ENCODE results near the gene PDE4D. TPM values are rescaled to one million over a fixed set of nuclear protein-coding genes. Genes with fewer than 3 reads are reported as not detected.

PDE4D gene
- total and polyA plus RNA-seq, 2 donors (not counting 1 experiment from before 2014, with no cell fraction given) = 14.9 to 171 TPM

DNA sequence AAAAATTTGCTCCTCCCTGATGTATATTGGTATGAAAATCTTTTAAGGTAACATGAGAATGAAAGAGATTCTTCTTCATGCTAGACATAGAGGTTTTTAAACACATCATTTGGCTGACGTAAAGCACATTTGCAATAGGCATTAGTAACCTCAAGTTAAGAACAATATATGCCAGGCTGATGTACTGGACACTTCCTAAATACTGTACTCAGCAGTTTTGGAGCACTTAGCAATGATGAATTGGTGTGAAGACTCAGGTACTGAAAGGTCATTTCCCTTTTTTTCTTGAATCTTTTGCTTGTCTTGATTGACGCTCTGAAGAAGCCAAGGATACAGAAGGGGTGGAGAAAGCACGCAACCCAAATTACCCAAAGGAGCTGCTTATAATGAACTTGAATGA lies 322.5 kb downstream of the PDE4D start:
- Mint-ChIP-seq H3K9me3 (ENCODE audit: insufficient read depth) (no peaks in the 10 kb centered on the region), H3K4me1 (peaks cover 40% of the 10 kb centered on the region), H3K4me3 (no peak overlapping the region), H3K27me3 (no peaks in the 10 kb centered on the region), H3K27ac (no peak overlapping the region)
- Histone ChIP-seq H3K79me2 (ENCODE audit: control insufficient read depth, insufficient read depth, low read length) (no peaks in the 10 kb centered on the region), H3K4me1 (ENCODE audit: control insufficient read depth in 2 of 2, insufficient read depth in 2 of 2, low read length in 2 of 2) (peaks cover 15 to 23% of the 10 kb centered on the region in 2 donors), H3K36me3 (replicated peaks in 1 of 2; ENCODE audit: control extremely low read depth in 1 of 2, control insufficient read depth in 1 of 2, extremely low read depth in 1 of 2, insufficient read depth in 2 of 2, low read length in 1 of 2) (no peaks in the 10 kb centered on the region), H2AFZ (ENCODE audit: insufficient read depth, low read depth, low read length, poor library complexity, severe bottlenecking) (no peak overlapping the region), H3K4me3 (ENCODE audit: control extremely low read depth in 1 of 5, extremely low read depth in 1 of 5, insufficient read depth in 1 of 5, low read depth in 2 of 5, low read length in 4 of 5) (no peak overlapping the region), H3K27ac (ENCODE audit: low read length in 2 of 2) (no peak overlapping the region), H4K20me1 (ENCODE audit: control insufficient read depth, insufficient read depth, low read length, poor library complexity, severe bottlenecking) (no peaks in the 10 kb centered on the region), H3K9me3 (ENCODE audit: control extremely low read depth in 1 of 3, control insufficient read depth in 2 of 3, insufficient read depth in 1 of 3, low read length in 2 of 3) (no peaks in the 10 kb centered on the region), H3K4me2 (replicated peaks; ENCODE audit: low read depth, low read length, poor library complexity, severe bottlenecking) (no peak overlapping the region), H3K27me3 (replicated peaks in 1 of 4; ENCODE audit: control extremely low read depth in 1 of 4, control insufficient read depth in 3 of 4, insufficient read depth in 4 of 4, low read length in 3 of 4) (no peaks in the 10 kb centered on the region), H3K9ac (ENCODE audit: low read length) (no peak overlapping the region)
- CTCF ChIA-PET = interaction anchor here (0.6 to 1.4 kb wide), 2 partner anchors 65 to 685 kb away, joined by 3 read pairs; no protein-coding TSS in a partner anchor
- ATAC-seq (ENCODE audit: low read depth) (no peak), DNase-seq (no peak)
- TF ChIP-seq CTCF (IDR thresholded peaks at IDR 0.05) (no peak), EZH2 (IDR thresholded peaks at IDR 0.05; ENCODE audit: borderline replicate concordance, insufficient read depth, low read depth, low read length, poor library complexity, severe bottlenecking) (no peak)
- intact Hi-C loops (cut with micrococcal nuclease) = no loop called here
- whole genome bisulfite sequencing (ENCODE audit: insufficient coverage) = 100% methylated on average over 1 of the region's 3 CpGs
- POLR2A ChIA-PET = no interaction called here

GRCh38 chr5:59569608-59570334 lies 323.8 kb downstream of the PDE4D start:
- Histone ChIP-seq H3K27me3 (replicated peaks in 1 of 4; ENCODE audit: control extremely low read depth in 1 of 4, control insufficient read depth in 3 of 4, insufficient read depth in 4 of 4, low read length in 3 of 4) (no peaks in the 10 kb centered on the region), H3K4me3 (ENCODE audit: control extremely low read depth in 1 of 5, extremely low read depth in 1 of 5, insufficient read depth in 1 of 5, low read depth in 2 of 5, low read length in 4 of 5) (no peak overlapping the region), H3K9ac (ENCODE audit: low read length) (no peak overlapping the region), H3K9me3 (ENCODE audit: control extremely low read depth in 1 of 3, control insufficient read depth in 2 of 3, insufficient read depth in 1 of 3, low read length in 2 of 3) (no peaks in the 10 kb centered on the region), H3K79me2 (ENCODE audit: control insufficient read depth, insufficient read depth, low read length) (no peaks in the 10 kb centered on the region), H3K4me1 (ENCODE audit: control insufficient read depth in 2 of 2, insufficient read depth in 2 of 2, low read length in 2 of 2) (peaks cover 28 to 35% of the 10 kb centered on the region in 2 donors), H3K4me2 (replicated peaks; ENCODE audit: low read depth, low read length, poor library complexity, severe bottlenecking) (no peak overlapping the region), H3K27ac (ENCODE audit: low read length in 2 of 2) (no peak overlapping the region), H3K36me3 (replicated peaks in 1 of 2; ENCODE audit: control extremely low read depth in 1 of 2, control insufficient read depth in 1 of 2, extremely low read depth in 1 of 2, insufficient read depth in 2 of 2, low read length in 1 of 2) (no peaks in the 10 kb centered on the region), H2AFZ (ENCODE audit: insufficient read depth, low read depth, low read length, poor library complexity, severe bottlenecking) (no peak overlapping the region), H4K20me1 (ENCODE audit: control insufficient read depth, insufficient read depth, low read length, poor library complexity, severe bottlenecking) (no peaks in the 10 kb centered on the region)
- Mint-ChIP-seq H3K4me1 (peaks cover 47% of the 10 kb centered on the region), H3K27ac (no peak overlapping the region), H3K4me3 (no peak overlapping the region), H3K27me3 (no peaks in the 10 kb centered on the region), H3K9me3 (ENCODE audit: insufficient read depth) (no peaks in the 10 kb centered on the region)
- intact Hi-C loops (cut with micrococcal nuclease) = loop anchor here (10.0 kb wide), 1 partner anchor 955 kb away; no protein-coding TSS in a partner anchor
- ChIA-PET CTCF (interaction anchor here (1.3 to 1.4 kb wide), 3 partner anchors 62 to 65 kb away, joined by 3 to 5 read pairs (median 3); no protein-coding TSS in a partner anchor), POLR2A (no interaction called here)
- TF ChIP-seq CTCF (IDR thresholded peaks at IDR 0.05) (no peak), EZH2 (IDR thresholded peaks at IDR 0.05; ENCODE audit: borderline replicate concordance, insufficient read depth, low read depth, low read length, poor library complexity, severe bottlenecking) (no peak)
- WGBS (ENCODE audit: insufficient coverage) = 0% methylated on average over 1 of the region's 3 CpGs
- no peak for ATAC-seq (ENCODE audit: low read depth)
- no peak for DNase-seq
